ENCODE data around the gene RCBTB2.

Gene RCBTB2

DNA sequence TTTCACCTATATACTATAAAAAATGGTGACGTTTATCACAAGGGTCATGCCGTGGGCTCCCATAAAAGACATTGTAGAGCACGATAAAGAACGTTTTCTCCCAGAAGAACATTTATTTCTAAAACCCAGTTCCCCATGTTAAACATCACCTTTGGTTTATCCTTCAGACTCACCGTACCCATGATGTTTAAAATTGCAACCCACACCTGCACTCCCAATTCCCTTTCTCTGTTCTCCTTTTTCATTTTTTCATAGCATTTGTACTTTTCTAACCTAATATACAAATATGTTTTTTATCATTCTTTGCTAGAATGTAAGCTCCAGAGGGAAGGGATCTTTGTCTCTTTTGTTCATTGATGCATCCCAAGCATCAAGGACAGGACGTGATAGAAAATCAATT is 2.0 kb downstream of the RCBTB2 start:
- DNase-seq: no peak

DNA sequence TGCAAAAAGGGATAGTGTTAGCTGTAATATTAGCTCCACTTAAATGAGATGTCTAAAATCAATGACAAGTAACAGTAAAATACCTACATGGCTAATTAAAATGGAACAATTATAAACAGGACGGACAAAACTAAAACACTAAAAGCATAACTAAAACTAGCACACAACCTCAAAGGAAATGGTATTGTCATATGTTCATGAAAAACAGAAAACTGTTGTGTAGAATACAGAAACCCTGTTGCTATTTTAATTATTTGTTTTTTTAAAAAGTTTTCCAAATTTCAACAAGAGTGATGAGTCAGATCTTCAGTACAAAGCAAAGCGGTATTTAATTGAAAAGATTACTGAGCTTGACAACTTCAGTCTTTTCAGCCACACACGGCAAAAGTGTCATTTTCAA is 4.2 kb downstream of the RCBTB2 start:
- DNase-seq: no peak

DNA sequence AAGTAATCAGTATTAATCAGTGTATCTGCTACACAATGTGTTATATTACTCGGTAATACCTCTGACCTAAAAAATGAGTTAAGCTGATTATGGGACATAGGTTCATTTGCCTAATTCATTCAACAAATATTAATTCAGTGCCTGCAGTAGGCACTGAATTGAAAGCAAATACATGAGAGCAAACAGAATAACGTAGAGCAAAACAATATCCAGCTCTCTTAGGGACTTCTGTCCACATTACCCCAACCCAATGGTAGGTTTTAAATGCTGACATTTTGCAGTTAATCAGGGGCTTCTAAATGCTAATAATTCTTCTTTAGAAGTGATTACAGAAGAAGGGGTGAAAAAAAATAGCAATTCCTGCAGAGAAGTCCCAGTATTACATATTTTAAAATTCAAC is 4.9 kb downstream of the RCBTB2 start:
- peak in 1 of 2 donors; percentile 2 for DNase-seq

DNA sequence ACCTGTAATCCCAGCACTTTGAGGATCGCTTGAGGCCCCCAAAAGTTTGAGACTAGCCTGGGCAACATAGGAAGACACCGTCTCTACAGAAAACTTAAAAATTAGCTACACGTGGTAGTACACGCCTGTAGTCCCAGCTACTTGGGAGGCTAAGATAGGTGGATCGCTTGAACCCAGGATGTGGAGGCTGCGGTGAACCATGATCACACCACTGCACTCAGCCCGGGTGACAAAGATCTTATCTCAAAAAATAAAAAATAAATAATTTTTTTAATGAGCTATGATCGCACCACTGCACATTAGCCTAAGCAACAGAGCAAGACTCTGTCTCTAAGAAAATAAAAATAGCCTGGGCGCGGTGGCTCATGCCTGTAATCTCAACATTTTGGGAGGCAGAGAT is 6.6 kb downstream of the RCBTB2 start:
- DNase-seq: no peak

DNA sequence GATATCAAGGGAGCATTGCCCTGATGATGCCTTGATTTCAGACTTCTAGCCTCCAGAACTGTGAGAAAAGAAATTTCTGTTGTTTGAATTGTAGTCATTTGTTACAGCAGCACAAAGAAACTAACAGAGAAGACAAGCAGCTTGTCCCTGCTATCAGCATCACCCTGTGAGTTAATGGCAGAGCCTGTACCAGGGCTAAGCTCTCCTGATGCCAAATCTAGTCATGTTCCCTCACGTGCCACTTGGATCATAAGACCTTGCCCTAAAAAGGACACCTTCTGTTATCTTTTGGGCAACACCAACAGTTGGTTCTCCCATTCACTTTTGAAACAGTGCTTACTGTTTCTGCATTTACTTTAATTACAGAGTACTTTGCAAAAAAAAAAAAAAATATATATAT is 14.8 kb downstream of the RCBTB2 start:
- no peak for DNase-seq

DNA sequence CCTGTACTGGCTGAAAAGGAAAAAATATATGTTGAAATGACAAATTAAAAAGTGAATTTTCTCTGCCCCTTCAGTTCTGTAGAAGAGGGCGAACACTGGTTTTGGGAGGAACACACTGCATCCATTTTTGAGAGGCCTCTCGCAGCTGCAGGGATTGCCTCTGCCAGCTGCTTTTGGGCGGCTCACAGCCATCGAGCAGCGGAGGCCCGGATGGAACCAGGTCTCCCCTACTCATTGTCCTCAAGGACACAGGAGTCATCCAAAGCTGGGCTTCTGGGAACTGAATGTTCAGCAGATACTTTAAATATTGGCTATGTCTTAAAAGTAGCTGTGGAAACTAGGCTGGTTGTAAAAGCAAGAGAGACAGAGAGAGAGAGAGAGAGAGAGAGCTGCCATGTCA is 17.1 kb downstream of the RCBTB2 start:
- no peak for DNase-seq

DNA sequence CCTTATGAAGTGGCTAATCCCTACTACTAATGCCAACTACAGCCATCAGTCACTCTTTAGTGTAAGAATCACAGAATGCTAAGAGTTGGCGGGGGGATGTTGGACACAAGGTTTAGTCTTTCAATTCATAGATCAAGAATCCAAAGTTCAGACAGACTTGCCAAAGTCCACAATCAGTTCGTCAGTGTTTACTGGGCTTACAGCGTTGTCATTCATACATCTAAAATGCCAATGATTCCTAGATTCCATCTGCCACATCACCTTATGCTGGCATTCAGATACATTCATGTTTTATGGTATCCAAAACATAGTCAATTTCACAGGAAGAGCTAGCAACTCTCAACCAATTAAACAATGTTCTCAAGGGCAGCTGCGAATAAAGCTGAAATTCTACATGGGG is 18.1 kb downstream of the RCBTB2 start:
- no peak for DNase-seq

DNA sequence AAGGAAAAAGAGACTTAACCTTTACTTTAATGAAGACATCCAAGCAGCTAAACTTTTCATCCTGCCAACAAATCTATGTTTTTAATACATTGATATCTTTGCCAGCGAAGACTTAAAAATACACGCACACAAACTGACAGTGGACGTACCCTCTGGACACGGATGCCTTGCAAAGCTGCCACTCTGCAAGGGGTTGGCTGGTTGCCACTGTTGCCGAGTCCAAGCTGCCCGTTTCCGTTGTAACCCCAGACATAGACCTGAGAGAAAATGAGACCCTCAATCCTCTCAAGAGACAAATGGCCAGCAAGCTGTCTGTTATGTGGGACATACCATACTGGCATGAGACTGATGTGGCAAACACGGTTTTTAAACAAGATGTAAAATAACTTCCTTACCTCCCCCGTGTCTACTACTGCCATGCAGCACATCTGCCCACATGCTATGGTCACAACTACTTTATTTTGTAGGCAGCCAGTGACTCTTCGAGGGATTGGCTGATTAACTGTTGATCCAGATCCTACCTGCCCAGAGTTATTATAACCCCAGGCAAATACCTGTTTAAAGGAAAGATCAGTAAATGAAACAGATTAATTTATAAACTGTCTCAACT is 21.2 kb downstream of the RCBTB2 start:
- peak; percentile 22 to 68 for DNase-seq

DNA sequence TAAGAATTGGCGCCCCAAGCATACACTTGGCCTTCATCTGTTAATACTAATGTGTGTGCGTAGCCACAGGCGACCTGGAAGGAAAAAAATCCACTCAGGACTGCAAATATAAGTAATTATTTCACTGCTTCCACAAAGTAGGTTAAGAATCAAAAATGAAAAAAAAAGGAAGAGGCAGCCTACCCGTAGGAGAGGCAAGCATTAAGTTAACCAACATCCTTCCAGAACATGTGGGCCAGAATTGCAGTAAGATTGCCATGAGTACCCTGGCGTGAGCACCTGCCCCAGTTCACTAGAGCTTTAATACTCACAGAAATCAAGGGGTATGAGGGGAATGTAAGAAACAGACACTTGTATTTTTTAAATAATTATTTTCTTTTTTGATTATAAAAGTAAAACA is 22.2 kb downstream of the RCBTB2 start:
- peak; percentile 29 to 60 for DNase-seq

DNA sequence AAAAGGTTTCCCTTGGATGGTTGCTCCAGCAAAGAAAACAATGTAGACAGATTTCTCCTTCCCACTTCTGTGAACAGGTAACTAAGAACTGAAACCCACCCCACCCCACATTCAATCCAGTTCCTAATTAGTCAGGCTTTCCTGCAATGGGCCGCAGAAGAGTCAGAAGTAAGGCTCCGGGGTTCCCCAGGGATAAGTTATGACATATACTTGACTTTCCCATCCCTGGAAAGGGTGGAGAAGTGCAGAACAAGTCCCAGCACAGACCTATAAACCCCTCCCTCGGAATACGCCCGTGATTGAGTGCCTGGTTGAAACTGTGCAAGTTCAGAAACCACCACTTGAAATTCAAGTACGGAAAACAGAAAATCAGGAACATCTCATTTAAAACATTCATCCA is 24.9 kb downstream of the RCBTB2 start:
- DNase-seq: no peak

DNA sequence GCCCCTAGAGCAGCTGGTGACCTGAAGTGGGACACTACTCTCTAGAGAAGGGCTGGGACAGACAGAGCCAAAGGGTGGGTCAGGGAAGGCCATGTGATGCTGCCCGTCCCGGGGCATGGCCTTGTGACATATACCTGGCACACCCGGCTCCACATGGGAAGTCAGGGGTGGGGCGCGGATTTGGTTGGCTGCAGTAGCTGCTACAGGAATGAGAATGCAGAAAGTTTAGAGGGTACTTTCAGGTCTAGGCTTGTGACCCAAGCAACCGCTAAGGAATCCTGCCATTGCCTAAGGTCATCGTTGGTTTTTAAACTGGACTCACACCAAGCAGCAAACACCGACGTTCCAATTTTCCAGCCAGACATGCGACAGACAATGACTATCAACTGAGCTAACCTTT is 25.9 kb downstream of the RCBTB2 start:
- no peak for DNase-seq

DNA sequence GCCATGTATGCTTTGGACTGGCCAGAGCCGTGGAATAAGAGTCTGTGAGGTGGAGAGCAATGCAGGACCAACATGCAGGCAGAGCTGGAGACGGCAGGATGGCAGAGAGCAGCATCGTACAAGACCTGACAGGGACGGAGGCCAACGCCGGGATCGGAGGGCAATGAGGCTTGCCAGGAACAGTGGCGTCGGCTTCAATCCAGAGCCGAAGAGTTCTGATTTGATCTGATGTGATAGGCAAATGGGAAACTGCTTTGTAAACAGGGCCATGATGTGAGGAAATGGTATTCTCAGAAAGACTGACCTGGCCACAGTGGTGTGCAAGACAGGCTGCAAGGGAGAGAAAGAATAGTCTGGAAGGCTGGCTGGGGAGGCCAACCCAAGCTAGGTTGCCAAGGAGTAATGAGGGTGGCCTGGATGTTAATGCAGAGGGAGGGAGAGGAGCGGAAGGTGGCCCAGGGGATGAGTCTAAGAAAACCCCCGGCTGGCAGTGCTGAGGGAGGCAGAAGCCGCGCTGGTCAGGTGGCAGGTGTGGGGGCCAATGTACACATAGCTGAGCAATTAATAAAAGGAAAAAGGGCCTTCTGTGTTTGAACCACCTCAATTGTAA is 26.7 kb downstream of the RCBTB2 start:
- no peak for DNase-seq

DNA sequence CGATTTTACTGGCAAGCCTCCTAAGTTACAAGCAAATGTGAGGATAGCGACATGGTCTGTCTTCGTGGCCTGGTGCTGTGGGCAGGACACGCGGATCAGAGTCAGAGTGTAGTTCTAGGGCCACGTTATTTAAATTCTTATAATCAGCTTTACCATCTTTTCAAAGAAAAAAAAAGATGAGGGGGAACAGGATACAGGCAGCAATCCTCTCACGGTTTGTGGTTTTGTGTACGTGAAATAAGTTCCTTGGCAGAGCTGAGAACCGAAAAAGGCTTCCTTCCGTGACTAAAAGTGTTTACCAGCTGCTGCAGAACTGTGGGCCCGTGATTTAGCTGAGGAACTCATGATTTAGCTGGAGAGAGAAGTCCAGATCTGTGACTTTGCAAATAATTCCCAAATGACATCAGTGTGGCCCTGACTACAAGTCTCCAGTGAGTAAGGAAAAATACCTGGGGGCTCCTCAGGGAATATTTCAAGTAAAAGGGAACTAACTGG is 27.2 kb downstream of the RCBTB2 start:
- peak; percentile 67 to 91 for DNase-seq

DNA sequence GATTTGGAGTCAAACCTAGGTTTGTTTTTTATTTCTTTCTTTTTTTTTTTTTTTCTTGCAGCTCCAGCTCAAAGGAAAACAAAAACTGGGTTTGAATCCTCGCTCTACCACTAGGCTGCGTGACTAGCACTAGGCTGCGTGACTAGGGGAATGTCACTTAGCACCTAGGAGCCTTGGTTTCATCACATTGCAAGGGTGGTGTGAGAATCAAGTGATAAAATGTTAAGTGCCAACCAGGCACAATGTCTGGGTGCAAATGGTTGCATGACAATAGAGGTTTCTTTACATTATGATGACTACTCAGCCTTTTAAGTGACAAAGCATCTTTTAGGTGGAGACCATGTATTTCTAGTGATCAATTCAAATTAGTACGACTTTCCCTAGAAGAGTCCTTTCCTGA is 27.9 kb downstream of the RCBTB2 start:
- peak in 1 of 2 donors; percentile 50 for DNase-seq

DNA sequence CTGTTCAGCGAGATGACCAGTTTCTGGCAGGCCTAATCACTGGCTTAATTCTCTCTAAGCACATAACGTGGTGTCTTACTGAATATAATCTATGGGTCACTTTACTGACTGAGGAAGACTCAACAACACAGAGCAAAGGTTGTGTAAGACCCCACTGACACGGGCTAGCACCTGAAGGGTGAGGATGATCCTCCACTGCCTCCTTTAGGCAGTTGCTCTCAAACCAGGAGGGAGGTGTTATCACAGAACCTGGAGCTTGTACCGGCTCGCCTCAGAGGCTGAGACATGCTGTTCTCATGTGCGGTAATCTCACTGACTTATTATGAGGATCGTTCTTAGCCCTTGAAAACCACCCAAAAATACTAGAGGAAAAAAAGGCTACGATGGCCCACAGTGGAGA is 28.3 kb downstream of the RCBTB2 start:
- no peak for DNase-seq

DNA sequence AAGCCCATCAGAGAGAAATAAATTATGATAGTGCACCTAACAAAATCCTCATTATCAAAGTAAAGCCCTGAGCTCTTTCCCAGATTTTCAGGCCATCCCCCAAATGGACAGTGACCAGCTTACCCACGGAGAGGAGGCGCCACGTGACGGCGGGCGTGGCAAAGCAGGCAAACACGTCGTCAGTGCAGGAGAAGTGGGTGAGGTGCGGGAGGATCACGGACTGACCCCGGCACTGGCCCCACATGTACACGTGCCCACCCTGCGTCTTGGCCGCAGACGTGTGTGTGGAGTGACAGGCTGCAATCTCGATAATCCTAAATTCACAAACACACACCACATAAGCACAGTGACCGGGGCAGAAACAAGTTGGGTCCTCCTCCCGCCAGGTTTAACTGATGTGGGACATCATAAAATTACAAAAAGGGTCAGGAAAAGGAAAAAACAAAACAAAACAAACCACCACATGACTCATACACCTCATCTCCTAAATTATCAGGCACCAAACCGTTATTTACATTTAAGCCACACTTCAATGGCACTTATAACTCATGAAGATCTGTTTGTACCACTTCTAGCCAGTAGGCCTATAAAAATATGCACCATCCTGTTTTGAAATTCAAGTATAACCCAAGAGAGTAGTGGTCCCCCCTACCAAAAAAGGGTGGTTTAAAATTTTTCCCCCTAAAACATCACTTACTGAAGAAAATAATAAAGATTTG is 30.1 kb downstream of the RCBTB2 start:
- DNase-seq: no peak

DNA sequence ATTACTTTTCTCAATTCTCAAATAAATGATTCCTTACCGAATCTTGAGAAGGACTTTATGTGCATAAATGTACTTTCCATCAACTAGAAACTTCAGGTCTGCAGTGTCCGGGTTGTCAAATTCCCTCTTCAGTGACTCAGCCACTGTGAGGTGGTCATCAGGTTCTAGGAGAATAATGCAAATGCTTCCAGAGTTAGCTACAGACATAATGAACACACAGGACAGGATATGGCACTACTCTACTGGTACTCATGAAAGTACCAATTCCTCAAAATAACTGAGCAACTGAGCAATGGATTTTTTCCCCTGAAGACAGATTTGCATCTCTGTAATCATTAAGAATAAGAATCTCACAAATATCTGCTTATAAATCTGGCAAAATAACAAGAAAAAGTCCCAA is 31.2 kb downstream of the RCBTB2 start:
- no peak for DNase-seq

DNA sequence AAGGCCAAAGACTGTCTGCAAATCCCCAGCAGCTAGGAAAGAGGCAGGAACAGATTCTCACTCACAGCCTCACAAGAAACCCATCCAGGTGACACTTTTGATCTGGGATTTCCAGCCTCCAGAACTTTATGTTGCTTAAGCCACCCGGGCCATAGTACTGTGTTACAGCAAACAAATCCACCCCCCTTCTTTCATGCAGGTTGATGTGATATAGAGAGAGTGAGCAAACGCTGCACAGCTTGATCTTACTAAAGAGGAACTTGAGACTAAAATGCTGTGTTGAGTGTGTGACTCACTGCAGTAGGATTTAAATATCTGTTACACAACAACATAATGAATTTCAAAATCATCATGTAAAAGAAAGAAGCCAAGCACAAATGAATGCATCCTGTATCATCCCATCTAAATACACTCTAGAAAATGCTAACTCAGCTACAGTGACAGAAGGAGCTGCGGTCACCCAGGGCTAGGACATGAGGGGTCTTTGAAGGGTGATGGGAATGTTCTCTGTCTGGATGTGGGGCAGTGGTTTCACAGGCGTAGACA is 32.2 kb downstream of the RCBTB2 start:
- peak; percentile 84 to 96 for DNase-seq

DNA sequence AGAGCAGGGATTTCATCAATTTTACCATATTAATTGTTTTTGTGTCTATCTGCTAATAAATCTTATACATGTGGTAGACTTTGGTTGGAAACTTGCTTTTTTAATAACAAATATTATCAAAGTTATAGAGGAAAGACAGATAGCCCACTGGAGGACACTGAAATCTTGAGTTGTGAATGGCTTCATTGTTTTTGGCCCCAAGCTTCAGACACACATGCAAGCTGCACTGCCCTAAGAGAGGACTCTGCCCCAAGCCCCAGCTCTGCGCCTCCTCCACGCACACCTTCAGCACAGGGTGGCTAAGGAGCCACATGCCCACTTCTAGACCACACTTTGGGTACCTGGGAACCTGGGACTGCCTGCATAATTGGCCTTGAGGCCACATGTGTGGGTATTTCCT is 35.2 kb downstream of the RCBTB2 start:
- DNase-seq: no peak

DNA sequence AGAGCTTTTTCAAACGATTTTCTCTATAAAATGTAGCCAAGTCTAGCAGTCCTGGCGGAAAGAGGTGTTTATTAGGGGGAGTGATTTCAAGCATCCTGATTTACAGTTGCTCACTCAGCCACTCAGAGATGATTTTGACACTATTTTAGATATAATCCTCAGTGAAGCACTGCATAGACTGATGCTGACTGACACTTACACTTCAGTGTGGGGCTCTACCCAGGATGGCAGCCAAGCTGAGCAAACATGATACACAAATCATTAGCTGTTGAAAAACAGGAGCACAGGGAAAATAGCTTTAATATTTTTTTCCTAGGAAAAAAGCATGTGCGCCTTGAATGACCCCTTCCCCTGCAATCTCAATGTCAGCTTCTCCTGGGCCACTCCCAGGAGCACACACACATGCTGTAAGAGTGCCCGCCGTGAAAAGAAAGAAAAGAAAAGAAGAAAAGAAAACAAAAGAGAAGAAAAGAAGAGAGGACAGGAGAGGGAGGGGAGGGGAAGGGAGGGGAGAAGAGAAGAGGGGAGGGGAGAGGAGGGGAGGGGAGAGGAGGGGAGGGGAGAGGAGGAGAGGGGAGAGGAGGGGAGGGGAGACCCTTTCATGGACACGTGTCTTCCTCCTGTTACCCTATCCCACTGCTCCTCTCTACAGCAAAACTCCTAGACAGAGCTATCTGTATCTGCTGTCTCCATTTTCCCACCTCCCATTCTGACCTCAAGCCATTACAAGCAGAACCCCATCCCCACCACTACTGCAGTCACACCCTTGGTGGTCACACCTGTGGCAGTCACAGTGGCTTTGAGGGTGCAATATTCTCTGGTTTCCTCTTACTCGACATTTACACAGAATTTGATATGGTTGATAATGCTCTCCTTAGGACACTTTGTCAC is 36.4 kb downstream of the RCBTB2 start:
- DNase-seq: no peak

DNA sequence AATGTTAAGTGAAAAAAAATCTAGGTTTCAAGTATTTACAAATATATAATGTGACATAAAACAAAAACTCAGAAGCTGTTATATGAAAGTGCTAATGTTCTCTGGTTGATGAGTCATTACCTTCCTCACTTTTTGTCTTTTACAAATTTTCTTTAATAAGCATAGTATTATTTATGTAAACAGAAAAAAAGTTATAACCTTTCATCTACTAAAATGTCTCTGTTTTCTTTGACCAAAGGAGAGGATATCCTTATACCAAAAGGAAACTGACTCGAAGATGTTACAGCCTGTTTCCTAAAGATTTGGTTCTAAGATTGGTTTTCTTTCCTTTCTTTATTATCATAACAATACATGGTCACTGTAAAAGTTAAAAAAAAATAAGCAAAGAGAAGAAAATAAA is 38.0 kb downstream of the RCBTB2 start:
- no peak for DNase-seq

DNA sequence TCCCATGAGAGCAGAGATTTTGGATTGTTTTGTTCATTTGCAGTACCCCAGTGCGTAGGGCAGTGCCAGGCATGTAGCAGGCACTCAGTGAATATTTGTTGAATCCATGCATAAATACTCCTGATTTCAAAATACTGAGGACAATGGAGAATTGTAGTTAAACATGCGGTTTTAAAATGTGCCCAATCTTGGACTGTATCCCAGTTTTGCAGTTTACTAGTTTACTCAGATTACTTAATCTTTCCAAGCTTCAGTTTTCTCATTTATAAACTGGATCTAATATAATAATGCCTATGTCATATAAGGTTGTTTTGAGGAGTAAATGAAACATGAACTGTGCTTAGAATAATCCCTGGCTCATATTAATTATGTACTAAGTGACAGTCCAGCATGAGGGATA is 39.0 kb downstream of the RCBTB2 start:
- DNase-seq: no peak
